ENCODE data around the gene TYW1. TPM values are rescaled to one million over a fixed set of nuclear protein-coding genes. Genes with fewer than 3 reads are reported as not detected.
"Not testable (repeated sequence)": the region's sequence is repeated elsewhere in the genome, so short reads cannot be mapped to it uniquely, and the experiment has no call there.

Gene TYW1
- polyA plus RNA-seq, 5 donors, result 20.9 to 25.4 (median 24.0) TPM

DNA sequence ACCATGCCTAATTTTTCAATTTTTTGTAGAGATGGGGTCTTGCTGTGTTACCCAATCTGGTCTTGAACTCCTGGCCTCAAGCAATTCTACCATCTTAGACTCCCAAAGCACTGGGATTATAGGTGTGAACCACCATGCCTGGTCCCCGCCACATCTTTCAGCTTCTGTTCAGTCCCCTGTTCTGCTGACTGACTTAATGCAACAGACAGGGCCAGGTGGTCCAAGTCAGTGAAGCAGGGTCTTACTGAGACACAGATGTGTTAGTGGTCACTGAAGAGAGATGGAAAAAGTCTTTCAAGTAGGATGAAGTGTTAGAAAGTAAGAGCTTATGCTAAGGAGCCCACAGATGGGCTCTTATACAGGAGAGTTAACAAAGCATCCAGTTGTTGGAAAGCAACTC lies 246.2 kb downstream of the TYW1 start:
- not testable (repeated sequence) for DNase-seq

DNA sequence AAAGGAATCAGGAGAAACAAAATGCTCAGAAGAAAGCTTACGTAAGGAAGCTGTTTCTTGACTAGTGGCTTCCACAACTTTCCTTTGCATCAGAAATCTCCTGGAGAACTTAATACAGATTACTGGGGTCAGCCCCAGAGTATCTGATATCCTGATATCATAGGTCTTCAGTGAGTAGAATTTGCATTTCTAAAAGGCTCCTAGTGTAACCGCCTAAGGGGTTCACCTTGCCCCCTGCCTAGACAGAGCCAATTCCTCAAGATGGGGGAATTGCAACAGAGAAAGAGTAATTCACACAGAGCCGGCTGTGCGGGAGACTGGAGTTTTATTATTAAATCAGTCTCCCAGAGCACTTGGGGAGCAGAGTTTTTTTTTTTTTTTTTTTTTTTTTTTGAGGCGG lies 251.7 kb downstream of the TYW1 start:
- DNase-seq, result not testable (repeated sequence)

DNA sequence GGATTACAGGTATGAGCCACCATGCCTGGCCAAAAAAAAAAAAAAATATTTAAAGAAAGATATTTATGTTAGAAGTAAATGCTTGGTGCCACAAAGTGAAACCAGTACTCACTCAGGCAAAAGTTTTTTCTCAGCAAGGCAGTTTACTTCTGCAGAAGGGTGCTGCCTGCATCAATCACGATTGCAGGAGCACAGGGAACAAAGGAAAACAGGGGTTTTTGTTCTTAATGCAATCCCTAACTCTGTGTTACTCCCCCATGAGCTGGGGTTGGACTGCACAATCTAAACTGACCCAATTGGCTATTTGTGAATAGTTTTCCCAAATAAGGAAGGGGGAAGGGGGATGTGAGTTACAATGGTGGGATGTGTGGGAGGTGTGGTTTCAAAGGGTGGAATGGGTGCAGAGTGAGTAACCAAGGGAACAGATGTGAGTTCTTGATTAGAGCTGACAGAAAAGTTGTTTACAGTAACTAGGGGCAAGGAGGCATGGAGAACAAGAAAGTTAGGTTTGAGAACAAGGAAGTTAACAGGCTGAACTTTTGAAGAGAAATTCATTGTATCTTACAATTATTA lies 255.4 kb downstream of the TYW1 start:
- no peak for DNase-seq

DNA sequence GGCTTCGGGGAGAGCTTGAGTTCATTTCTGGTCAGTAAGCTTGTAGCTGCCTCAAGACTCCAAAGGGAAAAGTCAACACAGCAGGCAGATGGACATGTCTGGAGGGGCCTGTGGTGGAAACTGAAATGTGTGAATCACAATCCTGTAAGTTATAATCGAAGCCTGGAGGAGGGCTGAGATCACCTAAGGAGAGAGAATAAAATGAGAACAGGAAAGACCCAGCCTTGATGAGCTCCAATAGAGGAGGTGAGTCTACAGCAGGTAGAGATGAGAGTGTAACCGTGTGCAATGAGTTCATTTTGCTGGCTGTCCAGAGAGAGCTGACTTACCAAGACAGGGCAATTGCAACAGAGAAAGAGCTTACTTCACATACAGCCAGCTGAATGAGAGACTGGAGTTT lies 258.4 kb downstream of the TYW1 start:
- not testable (repeated sequence) for DNase-seq

DNA sequence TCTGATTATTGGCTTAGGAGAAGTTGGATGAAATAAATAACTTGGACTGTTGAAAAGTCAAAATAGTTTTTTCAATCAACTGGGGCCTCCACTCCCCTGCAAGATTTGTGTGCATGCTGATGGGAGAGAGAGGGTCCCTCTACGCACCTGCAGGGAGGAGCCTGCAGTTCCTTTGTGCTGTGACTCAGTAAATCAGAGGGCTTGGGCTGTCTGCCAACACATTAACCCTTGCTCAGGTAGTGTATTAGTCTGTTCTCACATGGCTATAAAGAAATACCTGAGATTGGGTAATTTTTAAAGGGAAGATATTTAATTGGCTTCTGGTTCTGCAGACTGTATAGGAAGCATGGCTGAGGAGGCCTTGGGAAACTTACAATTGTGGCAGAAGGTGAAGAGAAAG lies 261.1 kb downstream of the TYW1 start:
- not testable (repeated sequence) for DNase-seq

DNA sequence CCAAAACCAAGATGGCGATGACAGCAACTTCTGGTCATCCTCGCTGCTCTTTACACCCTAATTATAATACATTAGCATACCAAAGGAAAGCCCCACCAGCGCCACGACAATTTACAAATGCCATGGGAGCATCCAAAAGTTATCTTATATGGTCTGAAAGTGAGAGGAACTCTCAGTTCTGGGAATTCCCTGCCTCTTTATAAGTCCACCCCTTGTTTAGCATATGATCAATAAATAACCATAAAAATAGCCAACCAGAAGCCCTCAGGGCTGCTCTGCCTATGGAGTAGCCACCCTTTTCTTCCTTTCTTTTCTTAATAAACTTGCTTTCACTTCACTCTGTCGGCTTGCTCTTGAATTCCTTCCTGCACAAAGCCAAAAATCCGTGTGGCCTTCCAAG lies 262.7 kb downstream of the TYW1 start:
- not testable (repeated sequence) for DNase-seq

DNA sequence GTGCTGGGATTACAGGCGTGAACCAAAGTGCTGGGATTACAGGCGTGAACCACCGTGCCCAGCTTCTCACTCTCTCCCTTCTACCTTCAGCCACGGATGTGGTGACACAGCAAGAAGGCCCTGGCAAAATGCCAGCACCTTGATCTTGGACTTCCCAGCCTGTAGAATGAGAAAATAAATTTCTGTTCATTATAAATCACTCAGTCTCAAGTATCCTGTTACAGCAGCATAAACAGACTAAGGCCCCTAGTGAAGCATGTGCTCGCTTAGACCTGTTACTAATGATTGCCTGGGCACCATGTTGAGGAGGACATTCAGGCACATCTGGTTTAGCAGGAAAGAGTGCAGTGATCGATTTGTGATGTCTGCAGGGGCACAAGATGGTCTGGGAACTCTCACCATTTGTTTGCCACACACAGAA lies 263.5 kb downstream of the TYW1 start:
- not testable (repeated sequence) for DNase-seq

DNA sequence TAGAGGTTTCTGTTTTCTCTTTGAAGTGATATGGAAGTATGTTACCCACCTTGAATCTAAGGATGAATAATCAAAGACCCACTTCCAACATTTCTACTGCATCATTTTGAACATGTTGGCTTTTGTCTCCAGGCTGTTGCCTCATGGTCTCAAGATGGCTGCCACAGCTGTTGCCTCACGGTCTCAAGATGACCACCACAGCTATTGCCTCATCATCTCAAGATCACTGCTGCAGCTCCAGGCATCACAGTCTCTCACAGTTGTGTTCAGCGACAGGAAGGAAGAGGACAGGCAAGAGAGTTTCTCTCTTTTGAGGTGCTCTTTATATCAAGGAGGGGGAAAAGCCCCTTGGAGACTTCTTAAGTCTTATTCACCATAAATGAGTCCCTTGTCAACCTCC lies 267.4 kb downstream of the TYW1 start:
- DNase-seq, result not testable (repeated sequence)

DNA sequence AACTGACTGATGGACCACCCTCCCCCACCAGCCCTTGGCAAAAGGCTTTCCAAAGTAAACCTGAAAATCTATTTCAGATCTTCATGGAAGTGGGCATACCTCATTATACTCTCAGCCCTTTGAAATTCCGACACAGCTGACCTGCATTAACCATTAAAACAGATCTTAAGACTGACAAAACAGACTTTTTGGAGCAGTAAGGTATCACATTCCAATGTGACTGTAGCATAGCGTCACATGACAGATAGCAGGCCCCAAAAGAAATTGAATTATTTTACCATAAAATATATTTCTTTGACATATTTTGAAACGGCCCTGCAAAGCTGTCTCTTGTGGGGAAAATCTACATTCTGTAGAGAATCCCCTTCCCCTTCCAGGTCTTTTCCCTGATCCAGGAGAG lies 269.4 kb downstream of the TYW1 start:
- not testable (repeated sequence) for DNase-seq

DNA sequence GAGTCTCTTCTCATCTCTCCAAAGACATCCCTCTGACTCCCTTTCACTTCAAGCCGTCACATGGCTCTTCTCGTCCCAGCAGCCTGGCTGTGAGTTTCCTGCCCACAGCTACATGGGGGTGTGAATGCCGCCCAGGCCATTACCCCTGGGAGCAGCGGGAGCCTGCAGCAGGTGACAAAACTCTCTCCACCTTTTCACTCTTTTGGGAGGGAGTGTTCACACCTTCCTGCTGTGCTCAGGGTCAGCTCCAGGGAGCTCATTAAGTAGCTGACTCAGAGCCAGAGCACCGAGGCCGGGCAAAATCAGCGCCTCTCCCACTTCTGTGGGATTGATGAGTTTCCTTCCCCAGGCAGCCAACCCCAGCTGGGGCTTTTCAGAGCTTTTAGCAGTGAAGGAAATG lies 271.3 kb downstream of the TYW1 start:
- DNase-seq, result no peak

DNA sequence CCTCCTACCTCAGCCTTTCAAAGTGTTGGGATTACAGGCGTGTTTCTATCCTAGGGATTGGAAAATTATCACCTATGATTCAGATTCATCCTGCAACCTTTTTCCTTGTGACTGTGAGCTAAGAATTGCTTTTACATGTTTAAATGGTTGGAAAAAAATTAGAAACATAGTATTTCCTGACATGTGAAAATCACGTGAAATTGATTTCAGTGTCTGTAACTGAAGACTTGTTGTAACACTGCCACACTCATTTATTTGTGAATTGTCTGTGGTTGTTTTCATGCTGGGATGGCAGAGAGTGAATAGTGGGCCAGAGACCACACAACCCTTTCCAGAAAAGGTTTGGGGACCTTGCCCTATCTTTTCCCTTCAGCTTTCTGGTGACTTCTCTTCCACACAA lies 273.3 kb downstream of the TYW1 start:
- not testable (repeated sequence) for DNase-seq

Other genes starting within 250 kb of the TYW1 start
- gene TMEM248, start 75.6 kb upstream of the TYW1 start, polyA plus RNA-seq (ENCODE audit: insufficient read depth in 1 of 5, insufficient read length in 5 of 5, low replicate concordance in 1 of 5), result 10 to 100 TPM; 74.2 to 89.7 (median 74.8) TPM
- gene SBDS, start 1.2 kb upstream of the TYW1 start, polyA plus RNA-seq (ENCODE audit: insufficient read depth in 1 of 5, insufficient read length in 5 of 5, low replicate concordance in 1 of 5), result 100 to 1,000 TPM in 1 of 5 donors, 10 to 100 TPM in 4; 87.4 to 108 (median 88.9) TPM

Data from right lung (tissue), 5 donors.